Activated CD4-positive, alpha-beta T cell treated with anti-CD3 and anti-CD28 coated beads for 24 hours (primary cell): Measurements from ENCODE around the gene GPANK1.

Experiments
- DNase-seq, 2 donors: peaks; one replicate each; pipeline ENCODE4 v3.0.0-alpha.2; 2020; ENCODE audit warnings: low read depth in 2 of 2

The GPANK1 gene

DNA sequence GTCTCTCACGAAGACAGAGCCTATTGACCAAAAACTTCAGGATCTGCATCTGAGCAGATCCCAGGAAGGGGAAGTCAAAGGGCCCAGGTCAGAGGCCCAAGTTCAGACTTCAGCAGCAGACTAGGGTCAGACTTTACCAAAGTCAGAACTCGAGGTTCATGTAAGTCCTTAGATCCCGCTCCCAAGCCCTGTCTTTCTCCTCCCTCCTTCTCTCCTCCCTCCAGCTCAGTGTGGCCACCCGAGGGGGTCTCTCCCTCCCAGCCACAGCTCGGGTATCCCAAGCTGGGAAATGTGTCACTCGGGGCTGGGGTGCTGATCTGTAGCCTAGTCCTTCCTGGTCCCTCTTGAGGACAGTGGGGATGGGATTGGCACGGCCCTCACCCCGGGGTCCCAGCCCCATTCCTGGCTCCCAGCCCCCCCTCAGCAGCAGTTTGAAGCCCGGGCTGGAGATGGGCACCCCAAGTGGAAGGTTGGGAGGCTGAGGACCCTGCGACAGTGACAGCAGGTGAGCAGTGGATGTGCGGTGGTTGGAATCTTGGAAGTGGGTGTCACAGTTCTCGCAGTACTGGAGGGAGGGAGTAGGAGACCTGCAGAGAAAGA is 2.6 kb downstream of the GPANK1 start:
- DNase-seq, result no peak

DNA sequence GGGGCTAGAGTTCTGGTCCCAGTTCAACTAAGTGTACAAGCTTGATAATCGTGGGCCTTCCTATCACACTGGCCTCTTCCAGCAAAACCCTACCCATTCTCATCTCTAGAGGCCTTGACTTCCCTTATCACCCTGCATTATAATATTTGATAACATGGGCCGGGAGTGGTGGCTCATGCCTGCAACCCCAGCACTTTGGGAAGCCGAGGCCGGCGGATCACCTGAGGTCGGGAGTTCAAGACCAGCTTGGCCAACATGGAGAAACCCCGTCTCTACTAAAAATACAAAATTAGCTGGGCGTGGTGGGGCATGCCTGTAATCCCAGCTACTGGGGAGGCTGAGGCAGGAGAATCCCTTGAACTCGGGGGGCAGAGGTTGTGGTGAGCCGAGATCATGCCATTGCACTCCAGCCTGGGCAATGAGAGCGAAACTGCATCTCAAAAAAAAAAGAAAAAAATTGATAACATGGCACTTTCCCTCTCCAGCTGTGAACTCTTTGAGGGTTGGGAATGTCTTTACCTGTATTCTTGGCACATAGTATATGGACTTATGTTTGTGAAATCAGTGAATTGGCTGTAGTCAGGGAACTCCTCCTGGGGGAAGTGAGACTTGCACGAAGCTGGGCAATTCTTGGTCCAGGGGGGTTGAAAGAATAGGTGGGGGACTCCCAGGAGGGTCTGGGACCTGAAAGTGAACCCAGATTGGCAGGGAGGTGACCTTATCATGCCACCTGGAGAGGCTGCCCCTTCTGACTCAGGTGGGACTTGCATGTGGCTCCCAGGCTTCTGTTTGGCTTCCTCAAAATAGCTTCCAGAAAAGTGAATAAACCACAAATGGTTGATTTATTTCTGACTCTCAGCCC is 3.3 kb downstream of the GPANK1 start:
- no peak for DNase-seq

DNA sequence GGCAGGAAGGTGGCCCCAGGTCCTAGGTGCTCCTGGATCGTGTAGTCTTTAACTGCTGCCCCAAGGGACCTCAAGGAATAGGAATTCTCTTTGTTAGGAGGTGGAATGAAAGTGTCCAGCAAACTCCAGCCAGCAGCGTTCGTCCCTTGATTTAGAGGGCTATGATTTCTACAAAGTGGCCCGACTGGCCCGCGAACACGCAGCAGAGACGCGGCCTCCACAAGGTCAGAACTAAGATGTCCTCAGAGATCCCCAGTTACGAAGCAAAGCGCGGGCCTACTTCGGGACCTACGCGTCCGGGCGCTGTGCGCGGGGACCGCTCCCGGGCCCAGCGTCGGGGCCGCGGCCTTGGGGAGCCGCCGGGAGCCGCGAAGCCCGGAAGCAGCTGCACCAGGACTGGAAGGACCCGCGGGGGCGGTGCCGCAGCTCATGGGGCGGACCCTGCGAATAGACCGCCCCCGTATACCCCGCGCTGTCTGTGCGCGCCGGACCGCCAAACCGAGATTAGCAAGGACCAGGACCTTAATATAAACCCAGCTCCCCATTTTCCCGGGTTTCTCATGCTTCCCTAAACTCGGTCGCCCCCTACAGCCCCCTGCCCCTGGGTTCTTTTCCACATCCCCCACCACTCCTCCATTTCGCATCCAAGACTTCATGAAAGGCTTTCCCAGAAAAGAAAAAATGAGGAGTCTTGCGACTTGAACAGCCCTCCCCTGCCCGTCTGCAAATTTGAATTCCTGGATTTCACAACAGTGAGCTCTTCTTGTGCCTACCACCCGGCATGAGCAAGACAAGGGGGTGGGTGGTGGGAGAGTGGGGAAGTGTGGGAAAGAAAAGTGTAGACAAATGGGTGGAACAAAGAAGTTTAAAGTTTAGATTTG is 4.2 kb downstream of the GPANK1 start, which contains the start of gene C6orf47:
C6orf47 (minus strand) TSS at position 398 of the 881 bp plus-strand sequence. CDS start 831 bp downstream, outside the sequence.
- DNase-seq, result peak; percentile 56 to 75

DNA sequence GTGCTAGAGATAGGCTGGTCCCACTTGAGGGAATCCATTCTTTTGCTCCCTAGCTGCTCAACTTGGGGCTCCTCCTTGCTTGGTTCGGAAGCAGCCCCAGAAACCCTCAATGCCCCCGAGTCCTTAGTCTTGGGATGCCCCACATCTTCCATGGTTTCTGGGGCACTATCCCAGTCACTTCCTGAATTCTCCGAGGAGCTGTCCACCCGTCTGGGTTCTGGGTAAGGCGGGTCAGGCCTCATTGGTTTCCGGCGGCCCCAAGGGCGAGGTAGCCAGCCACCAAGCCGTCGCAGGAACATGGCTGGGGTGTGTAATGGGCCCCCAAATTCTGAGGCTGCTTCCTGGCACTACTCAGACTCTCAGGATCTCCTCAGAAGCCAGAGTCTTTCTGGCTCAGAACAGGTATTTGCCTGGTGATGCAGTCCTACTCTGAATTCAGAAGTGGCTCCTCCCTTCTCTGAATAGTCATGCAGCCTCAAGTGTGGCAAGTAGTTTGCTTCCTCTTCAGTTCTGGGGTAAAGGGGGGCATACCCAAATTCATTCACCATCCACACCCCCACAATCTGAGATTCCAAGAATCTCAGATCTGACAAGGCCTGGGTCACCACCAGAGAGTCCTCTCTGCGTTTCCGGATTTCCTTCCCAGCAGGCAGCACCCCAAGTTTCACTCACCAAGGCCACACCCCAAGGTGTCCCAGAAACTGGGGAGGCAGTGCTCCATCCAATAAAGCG is 5.0 kb downstream of the GPANK1 start:
- DNase-seq, result peak in 1 of 2 donors; percentile 28

DNA sequence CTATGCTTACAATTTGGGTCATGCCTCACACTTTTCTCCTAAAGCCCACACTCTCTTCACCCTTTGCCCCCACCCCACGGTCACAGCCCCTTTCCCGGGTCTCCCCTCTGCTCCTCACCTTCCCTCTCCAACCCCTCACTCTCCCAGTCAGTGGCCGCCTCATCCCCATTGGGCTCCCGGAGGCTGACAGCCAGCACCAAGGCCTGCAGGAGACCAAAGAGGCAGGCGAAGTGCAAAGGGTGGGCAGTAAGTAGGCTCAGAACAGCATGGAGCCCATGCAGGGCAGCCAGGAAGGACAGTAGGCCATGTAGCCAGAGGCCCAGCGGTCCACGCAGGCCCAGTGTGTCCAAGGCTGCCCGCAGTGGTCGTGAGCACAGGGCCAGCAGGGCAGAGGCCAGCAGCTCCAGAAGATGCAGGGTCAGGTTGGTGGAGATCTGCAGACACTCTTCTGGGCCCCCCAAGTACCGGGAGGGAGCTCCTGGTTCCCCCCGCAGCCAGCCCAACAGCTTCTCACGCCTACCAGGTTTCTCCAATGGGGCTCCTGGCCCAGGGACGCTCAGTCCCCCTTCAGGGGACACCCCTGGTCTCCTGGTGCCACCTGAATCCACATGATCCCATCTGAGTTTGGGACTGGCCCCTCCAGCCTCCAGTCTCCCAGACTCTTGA is 5.7 kb downstream of the GPANK1 start:
- no peak for DNase-seq

DNA sequence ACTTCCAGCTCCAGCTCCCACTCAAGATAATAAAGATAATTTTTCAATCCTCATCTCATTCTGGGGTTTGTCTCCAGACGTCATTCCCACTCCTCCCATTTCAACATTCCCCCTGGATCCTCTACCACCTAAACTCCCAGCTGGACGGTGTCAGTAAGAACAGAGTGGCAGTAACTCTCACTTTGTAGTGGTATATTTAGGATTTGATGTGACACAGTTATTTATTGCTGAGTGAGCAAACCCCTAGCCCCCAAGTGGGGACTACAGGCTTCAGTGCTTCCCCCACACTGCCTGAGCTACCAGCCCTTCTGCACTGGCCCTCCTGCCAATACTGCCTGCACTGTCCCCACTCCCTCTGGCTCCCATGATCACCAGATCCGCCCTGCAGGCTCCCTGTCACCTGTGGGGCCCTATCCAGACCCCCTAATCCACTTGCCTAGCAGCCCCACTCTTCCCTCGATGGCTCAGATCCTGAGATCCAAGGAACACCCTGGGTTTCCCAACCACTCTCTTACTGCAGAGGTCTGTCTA is 6.6 kb downstream of the GPANK1 start:
- DNase-seq, result no peak

DNA sequence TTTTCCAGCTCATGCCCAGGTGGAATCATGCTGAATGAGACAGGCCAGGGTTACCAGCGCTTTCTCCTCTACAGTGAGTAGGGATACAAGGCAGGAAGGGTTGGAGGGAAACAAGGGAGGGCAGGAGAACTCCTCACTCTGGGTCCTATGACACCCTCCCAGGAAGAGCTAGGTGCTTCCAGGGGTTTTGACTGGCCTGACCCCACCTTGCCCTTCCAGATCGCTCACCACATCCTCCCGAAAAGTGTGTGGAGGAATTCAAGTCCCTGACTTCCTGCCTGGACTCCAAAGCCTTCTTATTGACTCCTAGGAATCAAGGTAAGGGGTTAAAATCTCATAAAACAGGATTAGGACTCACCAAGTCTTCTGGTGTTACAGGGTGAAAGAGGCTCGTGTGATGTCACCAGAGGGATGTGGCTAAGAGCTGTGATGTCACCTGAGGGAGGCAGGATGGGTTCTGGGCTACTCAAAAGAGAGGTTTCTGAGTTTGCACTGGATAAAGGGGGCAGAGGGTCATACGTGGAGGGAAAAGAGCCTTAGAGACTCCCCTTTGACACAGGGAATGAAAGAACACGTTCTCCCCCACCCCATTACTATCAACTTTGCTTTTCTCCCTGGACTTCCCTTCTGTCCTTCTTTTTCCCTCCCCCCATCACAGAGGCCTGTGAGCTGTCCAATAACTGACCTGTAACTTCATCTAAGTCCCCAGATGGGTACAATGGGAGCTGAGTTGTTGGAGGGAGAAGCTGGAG is 7.2 kb downstream of the GPANK1 start:
- no peak for DNase-seq

DNA sequence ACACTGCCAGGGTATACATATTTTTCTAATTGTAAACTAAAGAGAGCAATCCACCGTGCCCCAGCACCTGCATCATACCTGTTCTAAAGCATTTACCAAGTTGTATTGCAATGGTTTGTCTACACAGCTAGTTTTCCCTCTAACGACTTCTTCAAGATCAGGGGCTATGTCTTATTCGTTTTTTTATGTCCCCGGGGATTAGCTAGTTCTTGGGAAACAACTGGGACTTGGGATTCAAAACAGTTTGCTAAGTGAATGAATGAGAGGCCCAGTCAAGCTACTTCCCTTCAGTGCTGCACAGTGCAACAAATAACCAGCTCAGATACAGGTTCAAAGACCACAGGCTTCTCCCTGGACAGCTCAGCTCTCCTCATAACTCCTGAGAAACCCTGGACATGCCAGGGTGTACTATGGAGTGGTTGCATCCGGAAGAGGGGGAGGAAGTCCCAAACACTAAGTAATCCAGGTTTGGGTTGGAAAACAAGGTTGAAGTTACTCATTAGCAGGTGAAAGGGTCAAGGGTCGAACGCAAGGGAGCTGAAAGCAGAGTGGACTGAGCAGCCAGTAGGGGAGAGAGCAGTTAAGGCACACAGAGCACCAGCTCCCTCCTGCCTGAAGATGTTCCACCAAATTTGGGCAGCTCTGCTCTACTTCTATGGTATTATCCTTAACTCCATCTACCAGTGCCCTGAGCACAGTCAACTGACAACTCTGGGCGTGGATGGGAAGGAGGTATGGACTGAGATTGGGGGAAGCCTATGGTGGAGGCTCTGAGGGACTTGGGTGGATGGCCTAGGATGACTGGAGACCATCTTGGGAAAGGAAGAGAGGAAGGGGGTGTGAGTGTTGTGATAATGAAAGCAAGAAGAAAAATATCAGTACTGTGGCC is 9.2 kb downstream of the GPANK1 start, which contains the start of gene APOM:
APOM (plus strand) TSS at position 546 of the 889 bp plus-strand sequence; CDS start at position 619, 73 bp downstream.
- no peak for DNase-seq

DNA sequence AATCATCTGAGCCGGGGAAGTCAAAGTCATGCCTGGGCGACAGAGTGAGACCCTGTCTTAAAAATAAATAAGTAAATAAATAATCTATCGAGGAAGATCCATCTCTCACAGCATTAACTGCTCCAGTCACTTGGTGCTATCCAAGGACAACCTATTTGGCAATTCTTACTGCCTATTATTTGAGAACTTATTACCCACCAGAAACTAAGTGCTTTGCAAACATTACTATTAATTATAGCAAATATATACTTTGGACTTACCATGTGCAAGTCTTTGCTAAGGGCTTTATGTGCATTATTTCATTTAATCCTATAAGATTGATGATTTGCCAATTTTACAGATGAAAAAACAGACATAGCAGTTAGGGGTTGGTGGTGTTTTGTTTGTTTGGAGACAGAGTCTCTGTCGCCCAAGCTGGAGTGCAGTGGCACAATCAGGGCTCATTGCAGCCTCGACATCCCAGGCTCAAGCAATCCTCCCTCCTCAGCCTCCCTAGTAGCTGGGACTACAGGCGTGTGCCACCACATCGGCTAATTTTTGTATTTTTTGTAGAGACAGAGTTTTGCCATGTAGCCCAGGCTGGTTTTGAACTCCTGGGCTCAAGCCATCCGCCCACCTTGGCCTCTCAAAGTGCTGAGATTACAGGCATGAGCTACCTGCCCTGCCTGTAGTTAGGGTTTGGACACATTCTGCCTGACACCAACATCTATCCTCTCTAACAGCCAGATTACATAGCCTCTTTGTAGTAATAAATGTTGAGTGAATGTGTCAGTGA is 10.0 kb downstream of the GPANK1 start:
- no peak for DNase-seq

DNA sequence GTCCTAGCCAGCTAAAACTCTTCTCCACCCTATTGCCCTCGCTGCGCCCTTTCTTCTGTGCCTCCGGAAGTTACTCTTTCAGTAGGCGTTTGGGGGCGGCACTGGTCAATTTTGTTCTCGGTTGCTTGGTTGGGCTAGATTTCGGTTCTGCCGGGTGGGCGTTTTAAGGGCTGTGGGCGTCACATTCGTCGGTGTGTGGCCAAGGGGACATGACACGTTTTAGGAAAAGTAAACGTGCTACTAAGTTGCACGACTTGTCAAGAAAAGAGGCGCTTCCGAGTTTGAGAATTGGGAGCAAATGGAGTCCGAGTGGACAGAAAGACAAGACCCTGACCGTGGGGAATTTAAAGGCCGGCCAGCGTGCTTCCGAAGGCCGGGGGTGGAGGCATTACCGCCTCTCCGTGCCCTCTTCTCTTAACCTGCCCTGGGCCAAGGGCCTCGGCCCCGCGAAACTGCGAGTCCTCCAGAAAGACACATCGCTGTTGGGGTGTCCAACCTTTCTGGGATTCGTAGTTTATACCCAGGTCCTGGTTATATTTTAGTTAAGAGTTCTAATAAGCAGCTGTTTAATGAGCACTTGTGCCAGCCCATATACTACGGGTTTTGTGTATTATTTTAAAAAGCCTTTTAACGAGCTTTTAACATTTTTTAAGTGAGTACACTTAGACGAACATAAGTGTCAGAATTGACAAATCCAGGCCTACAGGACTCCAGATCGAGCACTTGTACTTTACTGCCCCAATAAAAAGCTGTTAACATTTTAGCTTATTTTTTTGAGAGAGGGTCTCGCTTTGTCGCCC is 11.7 kb downstream of the GPANK1 start:
- DNase-seq, result peak; percentile 78

DNA sequence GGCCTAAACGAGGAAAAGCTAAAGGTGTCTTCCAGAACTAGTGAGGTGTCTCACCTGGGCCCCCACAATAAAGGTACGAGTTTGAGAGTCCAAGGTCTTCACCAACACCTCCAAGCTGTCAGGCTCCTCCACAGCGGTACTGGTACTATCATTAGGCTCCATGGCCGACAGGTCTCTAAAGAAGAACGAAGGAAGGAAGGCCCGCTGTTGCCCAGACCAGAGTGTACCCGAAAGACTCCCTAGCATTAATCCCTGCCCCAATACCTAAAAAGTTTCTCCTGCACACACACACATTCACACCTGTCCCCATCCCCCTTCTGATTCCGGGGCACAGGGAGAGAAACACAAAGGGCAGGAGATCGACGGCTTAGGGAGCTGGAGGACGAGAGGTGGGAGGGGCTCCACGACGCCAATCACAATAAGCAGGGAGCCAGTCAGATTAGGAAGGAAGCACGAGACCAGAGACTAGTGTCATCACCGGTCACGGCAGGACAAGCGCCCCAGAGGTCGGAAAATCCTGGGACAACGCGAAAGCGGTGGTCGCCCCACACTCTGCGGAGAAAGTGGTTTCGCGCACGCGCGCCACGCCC is 13.1 kb downstream of the GPANK1 start:
- peak in 1 of 2 donors; percentile 53 for DNase-seq

DNA sequence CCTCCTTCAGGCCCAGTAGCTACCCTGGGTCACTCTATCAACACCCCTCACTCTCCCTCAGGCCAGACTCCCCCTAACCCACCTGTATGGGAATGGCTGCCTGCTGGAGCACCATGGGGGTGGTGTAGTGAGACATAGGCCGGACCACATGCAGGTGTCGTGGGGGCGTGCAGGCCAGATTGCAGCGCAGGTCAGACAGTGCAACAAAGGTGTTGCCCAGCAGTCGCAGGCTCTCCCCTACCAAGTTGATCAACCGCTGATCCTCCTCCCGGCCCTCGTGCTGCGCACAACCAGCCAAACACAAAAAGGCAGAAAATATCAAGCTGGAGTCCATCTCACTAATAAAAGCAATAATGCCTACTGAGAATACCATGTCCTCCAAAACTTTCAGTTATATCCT is 19.5 kb downstream of the GPANK1 start:
- no peak for DNase-seq

DNA sequence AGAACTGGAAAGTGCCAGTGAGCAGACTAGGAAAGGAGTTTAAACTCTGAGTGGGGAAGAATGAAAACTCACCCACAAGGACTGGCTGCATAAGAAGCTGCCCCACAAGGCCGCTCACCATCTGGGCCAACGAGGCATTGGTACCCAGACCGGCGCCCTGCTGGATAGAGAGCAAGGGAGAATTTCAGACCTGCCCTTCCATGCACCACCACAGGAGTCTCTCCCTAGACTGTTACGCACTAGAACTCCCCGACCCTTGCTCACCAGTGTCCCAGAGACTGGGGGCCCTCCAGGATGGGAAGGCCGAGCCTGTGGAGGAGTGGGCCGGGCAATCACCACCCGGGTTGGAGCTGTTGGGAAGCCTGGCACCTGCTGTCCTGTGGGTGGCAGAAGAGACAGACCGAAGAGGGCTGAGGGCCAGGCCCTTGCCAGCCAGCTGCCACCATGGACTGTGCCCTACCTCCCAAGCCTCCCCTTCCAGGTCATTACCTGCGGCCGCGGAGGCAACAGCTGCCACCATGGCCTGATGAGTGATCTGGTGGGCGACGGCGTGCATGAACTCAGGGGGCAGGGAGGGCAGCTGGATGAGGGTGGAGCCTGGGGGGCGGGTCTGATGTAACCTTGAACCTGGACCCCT is 20.9 kb downstream of the GPANK1 start:
- no peak for DNase-seq

DNA sequence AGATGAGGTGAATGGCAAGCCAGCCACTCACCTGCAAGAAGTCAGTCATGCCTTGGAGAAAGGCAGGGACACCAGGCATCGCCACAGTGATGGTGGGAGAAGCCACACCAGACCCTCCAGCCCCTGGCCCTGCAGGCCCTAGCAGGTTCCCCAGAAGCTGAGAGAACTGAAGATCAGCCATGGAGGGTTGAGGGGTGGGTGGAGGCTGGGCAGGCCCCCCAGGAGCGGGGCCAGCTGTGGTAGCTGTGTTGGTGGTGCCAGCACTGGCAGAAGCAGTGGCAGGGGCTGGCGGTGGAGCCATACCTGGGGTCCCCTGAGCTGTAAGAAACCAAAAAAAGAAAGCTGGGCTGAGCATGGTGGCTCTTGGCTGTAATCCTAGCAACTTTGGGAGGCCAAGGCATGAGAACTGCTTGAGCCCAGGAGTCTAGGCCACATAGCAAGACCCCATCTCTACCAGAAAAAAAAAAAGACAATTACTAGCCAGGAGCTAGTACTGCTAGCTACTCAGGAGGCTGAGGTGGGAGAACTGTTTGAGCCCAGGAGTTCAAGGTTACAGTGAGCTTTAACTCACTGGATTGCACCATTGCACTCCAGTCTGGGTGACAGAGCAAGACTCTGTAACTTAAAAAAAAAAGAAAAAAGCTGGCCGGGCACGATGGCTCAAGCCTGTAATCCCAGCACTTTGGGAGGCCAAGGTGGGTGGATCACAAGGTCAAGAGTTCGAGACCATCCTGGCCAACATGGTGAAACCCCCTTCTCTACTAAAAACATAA is 21.8 kb downstream of the GPANK1 start:
- no peak for DNase-seq

DNA sequence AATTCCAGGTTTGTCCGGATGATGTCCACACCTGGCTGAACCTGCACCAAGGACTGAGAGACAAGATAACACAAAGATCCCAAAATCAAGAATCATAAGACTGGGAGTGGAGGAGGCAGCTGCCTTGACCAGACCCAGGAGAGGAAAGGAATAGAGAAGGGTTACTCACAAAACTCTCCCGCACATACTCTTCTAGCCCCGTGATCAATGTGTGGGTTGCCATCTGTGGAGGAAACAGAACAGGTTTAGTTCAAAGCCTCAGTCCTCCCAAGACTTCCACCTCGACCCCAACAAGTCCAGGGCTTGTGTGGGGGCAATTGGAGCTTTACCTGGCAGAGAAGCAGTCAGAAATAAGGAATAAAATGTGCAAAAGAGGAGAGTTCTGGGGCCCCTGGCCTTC is 23.4 kb downstream of the GPANK1 start:
- no peak for DNase-seq

DNA sequence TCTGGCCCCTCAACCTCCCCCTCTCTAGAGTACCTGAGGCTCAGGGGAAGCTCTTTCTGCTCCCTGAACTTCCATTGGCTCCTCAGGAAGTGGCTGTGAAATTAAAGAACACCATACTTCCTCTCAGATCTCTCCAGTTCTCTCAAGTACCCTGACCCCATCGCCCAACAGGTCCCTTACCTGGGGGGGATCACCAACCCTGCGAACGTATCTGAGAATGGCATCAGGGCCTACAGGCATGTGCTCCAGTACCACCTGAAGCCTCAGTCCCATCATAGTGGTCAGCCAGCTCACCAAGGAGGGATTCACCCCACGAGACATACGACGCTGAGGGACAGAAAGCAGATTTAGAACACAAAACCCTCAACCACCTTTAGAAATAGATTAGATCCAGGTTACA is 24.2 kb downstream of the GPANK1 start:
- no peak for DNase-seq
